ENCODE data around the gene TCF4.

TCF4 gene

GRCh38 chr18:55504808-55505207 is 83.2 kb downstream of the TCF4 start:
- no peak for DNase-seq (ENCODE audit: low read depth in 2 of 2)

- no peak for DNase-seq (ENCODE audit: low read depth in 2 of 2)
Observed at GRCh38 chr18:55503167-55503820, 84.7 kb downstream of the TCF4 start.

GRCh38 chr18:55501982-55502710 is 85.8 kb downstream of the TCF4 start:
- no peak for DNase-seq (ENCODE audit: low read depth in 2 of 2)

DNA sequence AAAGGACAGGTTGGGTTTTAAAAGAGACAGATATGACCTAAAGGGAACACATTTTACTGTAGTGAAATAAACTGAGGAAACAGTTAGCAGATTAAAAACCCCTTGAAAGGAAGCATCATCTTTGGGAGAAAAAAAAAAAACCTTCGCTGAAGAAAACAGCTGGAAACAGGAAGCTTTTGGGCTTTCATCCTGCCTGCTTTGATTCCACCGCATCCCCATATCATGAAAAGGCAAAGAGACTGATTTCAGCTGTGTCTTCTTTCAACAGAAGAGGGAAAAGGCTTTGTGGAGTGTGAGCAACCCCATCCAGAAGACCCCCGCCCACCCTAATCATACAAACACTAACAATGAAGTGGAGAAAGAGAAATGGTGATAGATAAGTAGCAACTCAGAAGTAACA is 86.4 kb downstream of the TCF4 start:
- DNase-seq (ENCODE audit: low read depth in 2 of 2): no peak

- no peak for DNase-seq (ENCODE audit: low read depth in 2 of 2)
Observed at GRCh38 chr18:55500316-55501086, 87.5 kb downstream of the TCF4 start.

GRCh38 chr18:55499526-55499925 is 88.5 kb downstream of the TCF4 start:
- no peak for DNase-seq (ENCODE audit: low read depth in 2 of 2)

DNA sequence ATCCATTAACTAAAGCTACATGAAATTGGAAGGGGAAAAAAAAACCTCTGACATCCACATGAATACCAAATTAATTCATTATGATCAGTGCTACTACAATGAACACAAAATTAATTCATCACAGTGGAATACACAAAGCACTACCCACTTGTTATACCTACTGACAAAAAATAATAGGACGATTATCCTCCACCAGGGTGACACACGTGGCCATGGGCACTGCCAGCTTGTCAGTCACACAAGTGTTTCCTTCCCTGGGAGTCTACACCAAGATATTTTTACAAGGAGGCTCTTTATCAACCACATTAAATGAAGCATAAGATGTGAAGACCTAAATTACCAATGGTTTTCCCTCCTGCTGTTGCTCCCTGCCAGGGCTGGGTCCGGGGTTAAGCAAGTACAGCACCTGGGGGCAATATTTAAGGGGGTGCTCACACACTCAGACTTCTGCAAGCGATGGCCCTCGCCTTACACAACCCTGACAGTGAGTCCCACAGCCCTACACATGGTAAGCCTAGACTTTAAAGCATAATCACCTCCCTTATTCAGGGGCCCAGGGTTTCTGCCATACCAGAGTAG is 90.1 kb downstream of the TCF4 start:
- no peak for DNase-seq (ENCODE audit: low read depth in 2 of 2)

GRCh38 chr18:55494899-55495298 is 93.1 kb downstream of the TCF4 start:
- no peak for DNase-seq (ENCODE audit: low read depth in 2 of 2)

DNA sequence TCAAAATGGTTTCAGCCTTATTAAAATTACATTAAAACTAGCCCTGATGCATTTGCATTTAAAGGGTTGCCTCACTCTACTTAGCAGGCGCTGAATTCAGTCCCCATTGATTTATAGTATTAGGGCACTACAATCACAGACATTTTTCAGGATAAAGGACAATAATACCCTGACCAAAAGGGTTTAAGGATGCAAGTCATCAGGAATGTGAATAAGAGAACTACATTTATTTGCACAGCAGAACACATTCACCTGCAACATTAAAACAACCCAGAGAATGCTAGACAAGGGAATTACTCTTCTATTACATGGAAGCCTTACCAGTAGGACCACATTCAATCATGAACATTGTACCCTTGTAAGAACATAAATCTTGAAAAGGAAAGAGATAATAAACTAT is 93.6 kb downstream of the TCF4 start:
- DNase-seq (ENCODE audit: low read depth in 2 of 2): no peak

DNA sequence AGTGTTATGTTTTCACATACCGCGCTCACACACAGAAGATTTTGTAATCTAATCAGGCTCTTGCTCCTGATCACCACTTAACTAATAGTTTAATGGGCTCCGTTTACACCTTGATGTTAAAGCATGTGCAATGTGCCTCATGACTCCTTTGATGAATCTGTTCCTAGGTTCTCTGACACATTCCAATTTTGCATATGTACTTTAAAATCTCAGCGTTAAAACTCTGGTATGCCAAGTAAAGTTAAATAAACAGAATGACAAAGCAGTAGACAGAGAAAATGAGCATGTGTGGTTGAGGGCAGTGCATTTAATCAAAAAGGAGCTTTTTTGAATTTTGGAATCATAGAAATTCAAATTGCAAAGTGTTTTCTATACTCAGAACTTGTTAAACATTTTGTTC is 96.4 kb downstream of the TCF4 start:
- no peak for DNase-seq (ENCODE audit: low read depth in 2 of 2)

DNA sequence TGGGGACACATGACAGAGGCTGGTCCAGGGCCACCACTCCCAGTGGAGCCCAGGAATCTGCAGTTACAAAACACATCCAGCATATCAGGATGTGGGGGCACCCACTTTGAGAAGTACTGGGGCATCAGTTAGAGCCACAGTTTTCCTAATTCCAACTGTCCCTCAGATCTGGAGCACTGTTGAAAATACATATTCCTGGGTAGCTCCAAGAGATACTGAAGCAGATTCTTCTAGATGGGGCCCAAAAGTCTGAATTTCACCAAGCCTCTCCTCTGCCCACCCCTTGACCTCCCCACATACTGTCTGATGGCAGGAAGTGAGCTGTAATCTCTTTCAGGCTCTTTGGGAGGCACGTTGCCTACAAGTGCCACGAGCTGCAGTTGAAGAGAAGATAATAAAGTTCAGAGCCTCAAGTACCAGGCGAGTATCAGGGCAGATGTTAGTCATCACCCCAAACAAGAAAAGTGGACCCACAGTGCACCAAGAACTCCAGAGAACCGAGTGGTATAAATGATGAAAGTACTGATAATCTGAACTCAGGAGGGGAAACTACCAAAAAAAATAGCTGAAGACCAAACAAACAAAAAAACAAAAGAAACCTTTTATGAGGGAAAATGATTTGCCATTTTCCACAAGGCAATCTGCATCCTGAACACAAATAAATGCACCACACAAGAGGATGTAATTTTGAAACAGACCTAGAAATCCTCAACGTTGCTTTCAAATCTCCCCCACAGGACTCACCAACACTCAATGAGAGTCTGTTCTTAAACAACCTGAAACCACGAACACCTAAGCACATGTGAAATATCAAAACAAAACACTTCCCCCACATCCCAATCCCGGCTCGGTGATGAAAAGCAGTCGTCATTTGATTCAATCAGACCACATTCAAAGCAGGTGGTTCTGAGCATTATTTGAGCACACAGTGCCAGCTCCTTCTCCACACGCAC is 98.7 kb downstream of the TCF4 start:
- no peak for DNase-seq (ENCODE audit: low read depth in 2 of 2)

DNA sequence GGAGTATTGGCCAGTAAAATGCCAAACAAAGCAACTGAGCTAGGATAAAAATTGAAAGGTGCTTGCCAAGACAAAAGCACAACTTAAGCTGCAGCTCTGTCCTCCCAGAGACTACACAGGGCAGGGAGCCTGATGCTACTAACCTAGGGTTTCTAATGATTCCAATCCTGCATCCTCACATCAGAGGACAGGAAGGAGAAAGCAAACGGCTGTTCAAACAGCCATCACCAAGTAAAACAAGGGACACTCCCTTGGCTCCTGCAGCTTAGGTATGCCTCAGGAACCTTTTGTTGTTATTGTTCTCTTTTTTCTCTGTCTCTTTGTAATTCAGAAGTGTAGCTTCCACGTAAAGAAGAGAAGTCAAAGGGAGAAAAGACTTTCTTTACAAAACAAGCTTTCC is 99.5 kb downstream of the TCF4 start:
- no peak for DNase-seq (ENCODE audit: low read depth in 2 of 2)

- DNase-seq (ENCODE audit: low read depth in 2 of 2): no peak
Observed at GRCh38 chr18:55487997-55488396, 100.0 kb downstream of the TCF4 start.

DNA sequence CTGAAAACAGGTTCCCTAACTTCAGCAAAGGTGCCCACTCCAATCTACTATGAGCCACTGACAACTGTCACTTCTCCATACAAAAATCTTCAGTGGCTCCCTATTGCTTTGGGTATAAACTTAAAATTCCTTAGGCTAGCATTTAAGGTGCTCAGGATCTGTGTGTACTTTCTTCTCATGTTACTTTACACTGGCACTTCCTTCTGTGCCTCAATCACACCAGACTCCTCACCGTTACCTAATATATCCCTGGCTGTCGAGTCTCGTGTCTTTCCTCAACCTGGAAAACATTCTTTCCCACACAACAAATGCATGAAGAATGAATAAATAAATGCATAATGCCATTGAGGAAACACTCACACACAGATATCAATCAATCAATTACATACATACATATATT is 101.1 kb downstream of the TCF4 start:
- DNase-seq (ENCODE audit: low read depth in 2 of 2): no peak

GRCh38 chr18:55485666-55486065 is 102.3 kb downstream of the TCF4 start:
- DNase-seq (ENCODE audit: low read depth in 2 of 2): no peak

DNA sequence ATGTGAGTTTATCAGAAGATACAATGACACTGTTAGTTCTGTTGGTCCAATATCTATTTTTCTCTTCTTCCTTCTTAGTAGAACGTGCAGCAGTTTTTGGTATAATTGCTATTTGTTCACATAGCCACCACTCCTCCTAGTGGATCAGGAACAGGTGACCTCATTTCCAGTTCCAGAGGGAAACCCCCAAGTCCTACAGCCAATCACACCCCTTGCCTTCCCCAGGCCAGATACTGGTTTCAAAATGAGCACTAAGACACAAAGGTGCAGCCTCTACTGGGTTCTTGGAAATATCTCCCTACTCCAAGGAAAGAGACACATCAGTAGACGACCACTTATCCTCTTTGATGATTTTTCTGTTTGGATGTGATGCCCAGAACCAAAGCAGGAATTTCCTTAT is 103.2 kb downstream of the TCF4 start:
- no peak for DNase-seq (ENCODE audit: low read depth in 2 of 2)

- DNase-seq (ENCODE audit: low read depth in 2 of 2): no peak
Observed at GRCh38 chr18:55483266-55483871, 104.6 kb downstream of the TCF4 start.

GRCh38 chr18:55479656-55480420 is 108.2 kb downstream of the TCF4 start:
- DNase-seq (ENCODE audit: low read depth in 2 of 2): no peak

- no peak for DNase-seq (ENCODE audit: low read depth in 2 of 2)
Observed at GRCh38 chr18:55477860-55478581, 110.0 kb downstream of the TCF4 start.

DNA sequence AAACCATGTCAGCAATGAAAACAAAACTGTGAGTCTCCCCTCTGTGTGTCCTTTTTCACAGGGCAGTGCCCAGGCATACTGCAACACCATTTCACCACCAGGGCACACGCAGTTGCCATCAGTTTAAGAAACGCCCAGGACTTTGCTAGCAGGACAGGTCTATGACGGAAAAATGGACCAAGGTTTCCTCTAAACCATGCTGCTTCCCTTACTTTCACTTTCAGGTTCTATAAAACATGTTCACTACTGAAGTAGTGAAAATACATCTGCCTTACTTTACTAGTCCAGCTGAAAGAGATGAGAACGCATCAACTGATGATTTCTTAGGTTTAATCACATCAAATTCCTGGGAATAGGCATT is 110.5 kb downstream of the TCF4 start:
- DNase-seq (ENCODE audit: low read depth in 2 of 2): no peak

Data from stimulated activated CD8-positive, alpha-beta memory T cell treated with anti-CD3 and anti-CD28 coated beads, Interleukin-2, amount 100 ng/mL, for 1 hour (primary cell).